ENCODE data around the gene FCER1G. TPM values are rescaled to one million over a fixed set of nuclear protein-coding genes. Genes with fewer than 3 reads are reported as not detected.

Gene FCER1G
- total and polyA plus RNA-seq, 9 of the 15 experiments (the other 6 are each of a cell fraction or from before 2014, with no cell fraction given): 0.15 to 0.69 (median 0.31) TPM; not detected in 2

GRCh38 chr1:161225534-161226319 is 10.6 kb downstream of the FCER1G start, which contains the start of gene TOMM40L (continued):
- no peak for TF ChIP-seq POLR3G (IDR thresholded peaks at IDR 0.05; ENCODE audit: extremely low read depth, insufficient read length, insufficient replicate concordance)
- peak; percentile 38; the same call in 1 of the 2 replicates for TF ChIP-seq TEAD4 (IDR thresholded peaks at IDR 0.05; ENCODE audit: low read length)
- no peak for TF ChIP-seq TEAD4 (CRISPR knock-in tag; IDR thresholded peaks at IDR 0.05; ENCODE audit: borderline replicate concordance)
- 0 out of 2 replicates have a peak, but pooled peaks have one; percentile 23 for TF ChIP-seq ZNF583 (CRISPR knock-in tag; IDR thresholded peaks at IDR 0.05)
- no peak for TF ChIP-seq ZNF707 (CRISPR knock-in tag; conservative IDR thresholded peaks at IDR 0.05)
- TF ChIP-seq NR2C1 (IDR thresholded peaks at IDR 0.05): peak; percentile 90
- peak; percentile 75 for TF ChIP-seq NR2C1 (tag; IDR thresholded peaks at IDR 0.05)
- no peak for TF ChIP-seq U2AF1 (optimal IDR thresholded peaks at IDR 0.05; ENCODE audit: low read depth, low read length)
- no peak for TF ChIP-seq ELK3 (CRISPR knock-in tag; IDR thresholded peaks at IDR 0.05)
- TF ChIP-seq SAP30 (IDR thresholded peaks at IDR 0.05; ENCODE audit: borderline replicate concordance, insufficient read depth, low read depth, low read length, poor library complexity, severe bottlenecking): peak; percentile 93
- TF ChIP-seq RBFOX2 (IDR thresholded peaks at IDR 0.05; ENCODE audit: low read depth, low read length): peak; percentile 35; the same call in 1 of the 2 replicates
- no peak for TF ChIP-seq KAT2B (IDR thresholded peaks at IDR 0.05; ENCODE audit: low read depth, low read length)
- TF ChIP-seq NR4A1 (CRISPR knock-in tag; IDR thresholded peaks at IDR 0.05): no peak
- TF ChIP-seq NR4A1 (tag; IDR thresholded peaks at IDR 0.05): no peak
- no peak for TF ChIP-seq ZBTB1 (CRISPR knock-in tag; IDR thresholded peaks at IDR 0.05; ENCODE audit: borderline replicate concordance, low read depth)
- peak; percentile 97 for TF ChIP-seq NKRF (IDR thresholded peaks at IDR 0.05; ENCODE audit: borderline replicate concordance)
- TF ChIP-seq BRF2 (IDR thresholded peaks at IDR 0.05; ENCODE audit: borderline replicate concordance, insufficient read depth, insufficient read length): no peak
- no peak for TF ChIP-seq SMARCE1 (IDR thresholded peaks at IDR 0.05)
- TF ChIP-seq U2AF2 (optimal IDR thresholded peaks at IDR 0.05; ENCODE audit: low read depth, low read length): no peak
